Activated naive CD4-positive, alpha-beta T cell (primary cell): Measurements from ENCODE around the gene UST.

Experiments
- DNase-seq, 4 experiments: peaks; one replicate each; lab custom pipeline; 2025; lab: John Stamatoyannopoulos, UW

UST gene

DNA sequence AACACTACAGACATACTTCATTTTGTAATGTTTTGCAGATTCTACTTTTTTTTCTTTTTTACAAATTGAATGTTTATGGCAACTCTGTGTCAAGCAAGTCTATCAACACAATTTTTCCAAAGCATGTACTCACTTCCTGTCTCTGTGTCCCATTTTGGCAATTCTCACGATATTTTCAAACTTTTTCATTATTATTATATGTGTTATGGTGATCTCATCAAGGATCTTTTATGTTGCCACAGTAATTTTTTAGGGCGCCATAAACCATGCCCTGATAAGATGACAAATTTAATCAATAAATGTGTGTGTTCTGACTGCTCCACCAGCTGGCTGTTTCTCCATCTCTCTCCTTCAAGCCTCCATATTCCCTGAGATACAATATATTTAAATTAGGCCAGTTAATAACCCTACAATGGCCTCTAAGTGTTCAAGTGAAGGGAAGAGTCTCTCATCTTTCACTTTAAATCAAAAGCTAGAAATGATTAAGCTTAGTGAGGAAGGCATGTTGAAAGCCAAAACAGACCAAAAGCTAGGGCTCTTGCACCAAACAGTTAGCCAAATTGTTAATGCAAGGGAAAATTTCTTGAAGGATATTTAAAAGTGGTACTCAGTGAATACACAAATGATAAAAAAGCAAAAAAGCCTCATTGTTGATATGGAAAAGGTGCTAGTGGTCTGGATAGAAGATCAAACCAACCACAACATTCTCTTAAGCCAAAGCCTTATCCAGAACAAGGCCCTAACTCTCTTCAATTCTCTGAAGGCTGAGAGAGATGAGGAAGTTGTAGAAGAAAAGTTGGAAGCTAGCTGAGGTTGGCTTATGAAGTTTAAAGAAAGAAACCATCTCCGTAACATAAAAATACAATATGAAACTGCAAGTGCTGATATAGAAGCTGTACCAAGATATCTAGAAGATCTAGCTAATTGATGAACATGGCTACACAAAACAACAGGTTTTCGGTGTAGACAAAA is 376.3 kb downstream of the UST start:
- DNase-seq = no peak

DNA sequence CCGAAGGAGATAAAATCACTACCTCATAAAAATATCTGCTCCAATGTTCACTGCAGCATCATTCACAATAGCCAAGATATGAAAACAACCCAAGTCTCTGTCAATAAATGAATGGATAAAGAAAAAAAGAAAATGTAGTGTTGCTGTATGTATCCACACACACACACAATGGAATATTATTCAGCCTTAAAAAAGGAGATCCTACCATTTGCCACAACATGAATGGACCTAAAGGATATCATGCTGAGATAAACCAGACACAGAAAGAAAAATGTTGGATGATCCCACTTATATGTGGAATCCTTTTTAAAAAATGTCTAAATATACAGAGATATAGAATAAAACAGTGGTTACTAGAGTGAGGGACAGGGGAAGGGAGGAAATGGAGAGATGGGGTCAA is 378.5 kb downstream of the UST start:
- DNase-seq = no peak
